EH (cell line): ENCODE data around the gene TTC3.
"Not testable (repeated sequence)": the region's sequence is repeated elsewhere in the genome, so short reads cannot be mapped to it uniquely, and the experiment has no call there.

ENCODE experiments used
- DNase-seq: peaks from one replicate; pipeline ENCODE4 v3.0.0-alpha.2; 2015; ENCODE audit warnings: low read depth

Gene TTC3

GRCh38 chr21:37195610-37196009, 122.6 kb downstream of the TTC3 start:
- no peak for DNase-seq

- no peak for DNase-seq
Observed at GRCh38 chr21:37196847-37197246, 123.8 kb downstream of the TTC3 start.

- DNase-seq = no peak
Observed at GRCh38 chr21:37197746-37198145, 124.7 kb downstream of the TTC3 start.

- peak; percentile 88 for DNase-seq
Observed at GRCh38 chr21:37199057-37199924, 126.2 kb downstream of the TTC3 start.

- DNase-seq = no peak
Observed at GRCh38 chr21:37200641-37201480, 127.8 kb downstream of the TTC3 start.

GRCh38 chr21:37202221-37203110, 129.4 kb downstream of the TTC3 start:
- no peak for DNase-seq

GRCh38 chr21:37204580-37204979, 131.5 kb downstream of the TTC3 start:
- peak; percentile 33 for DNase-seq

- no peak for DNase-seq
Observed at GRCh38 chr21:37206496-37206895, 133.4 kb downstream of the TTC3 start.

GRCh38 chr21:37207441-37208009, 134.5 kb downstream of the TTC3 start:
- peak; percentile 22 for DNase-seq

GRCh38 chr21:37208056-37208721, 135.1 kb downstream of the TTC3 start:
- DNase-seq = peak; percentile 36

- DNase-seq = no peak
Observed at GRCh38 chr21:37208741-37209225, 135.7 kb downstream of the TTC3 start.

- no peak for DNase-seq
Observed at GRCh38 chr21:37210130-37210529, 137.1 kb downstream of the TTC3 start.

GRCh38 chr21:37210799-37211198, 137.7 kb downstream of the TTC3 start:
- DNase-seq = no peak

- no peak for DNase-seq
Observed at GRCh38 chr21:37214952-37215351, 141.9 kb downstream of the TTC3 start.

- DNase-seq = peak; percentile 19
Observed at GRCh38 chr21:37219761-37220432, 146.8 kb downstream of the TTC3 start.

- peak; percentile 62 for DNase-seq
Observed at GRCh38 chr21:37220433-37220980, 147.5 kb downstream of the TTC3 start.

GRCh38 chr21:37220981-37221664, 148.1 kb downstream of the TTC3 start:
- peak; percentile 93 for DNase-seq

GRCh38 chr21:37222248-37222647, 149.2 kb downstream of the TTC3 start:
- not testable (repeated sequence) for DNase-seq

- no peak for DNase-seq
Observed at GRCh38 chr21:37223804-37224345, 150.8 kb downstream of the TTC3 start.
